Activated CD4-positive, alpha-beta T cell treated with anti-CD3 and anti-CD28 coated beads for 1 hour (primary cell): ENCODE results near the gene COBL.

Source experiments
- DNase-seq: peaks from one replicate; pipeline ENCODE4 v3.0.0-alpha.2; 2020

The COBL gene

DNA sequence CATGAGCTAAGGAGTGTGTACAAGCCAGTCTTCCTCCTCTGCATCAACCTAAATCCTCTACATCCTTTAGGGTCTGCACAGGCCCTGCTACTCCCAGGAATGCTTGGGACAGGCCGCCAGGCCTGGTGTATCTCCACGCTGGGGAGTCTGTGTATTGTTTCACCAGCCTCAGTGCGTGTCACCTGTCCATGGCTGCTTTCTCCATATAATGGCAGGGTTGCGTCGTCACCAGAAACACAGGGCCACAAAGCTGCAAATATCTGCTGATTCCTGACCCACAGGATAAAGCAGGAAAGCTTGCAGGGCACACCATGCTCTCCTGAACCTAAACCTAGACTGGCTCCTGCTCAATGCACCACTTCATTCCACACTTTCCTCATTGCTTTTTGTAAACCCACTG lies 45.6 kb downstream of the COBL start:
- no peak for DNase-seq

DNA sequence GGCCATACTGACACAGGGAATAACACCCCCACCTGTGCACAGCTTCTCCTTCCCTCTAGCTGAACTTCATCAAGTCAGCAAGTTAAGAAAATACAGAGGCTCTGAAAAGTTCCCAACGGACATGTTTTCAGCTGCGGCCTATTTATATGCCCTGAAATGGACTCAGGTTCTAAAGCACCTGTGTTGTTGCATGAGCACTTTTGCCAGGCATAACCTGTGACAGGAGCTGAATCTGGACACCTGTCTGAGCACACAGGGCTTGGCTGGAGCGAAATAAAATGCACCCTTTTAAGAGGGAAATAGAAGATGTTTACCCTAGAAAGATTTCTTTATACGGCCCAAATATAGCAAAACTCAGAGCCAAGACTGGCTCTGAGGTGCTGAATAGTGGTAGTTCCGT lies 46.7 kb downstream of the COBL start:
- no peak for DNase-seq

DNA sequence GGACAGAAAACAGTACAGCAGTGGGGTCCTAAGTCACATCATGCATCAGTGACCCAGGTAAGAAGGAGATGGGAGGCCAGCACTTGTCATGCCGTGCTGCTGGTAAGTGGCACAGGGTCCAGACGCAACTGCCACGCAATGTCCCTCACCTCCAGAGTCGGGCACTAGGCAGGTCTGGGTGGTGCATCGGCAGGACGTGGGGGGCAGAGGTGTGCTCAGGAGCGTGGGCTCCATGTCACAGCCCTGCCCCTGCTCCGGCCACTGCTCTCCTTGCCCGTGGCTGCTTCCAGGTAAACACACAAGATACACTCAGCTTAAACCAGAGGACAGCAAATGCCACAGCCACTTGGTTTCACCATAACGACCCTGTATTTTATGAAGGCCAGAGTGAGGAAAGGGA lies 47.3 kb downstream of the COBL start:
- DNase-seq: no peak

DNA sequence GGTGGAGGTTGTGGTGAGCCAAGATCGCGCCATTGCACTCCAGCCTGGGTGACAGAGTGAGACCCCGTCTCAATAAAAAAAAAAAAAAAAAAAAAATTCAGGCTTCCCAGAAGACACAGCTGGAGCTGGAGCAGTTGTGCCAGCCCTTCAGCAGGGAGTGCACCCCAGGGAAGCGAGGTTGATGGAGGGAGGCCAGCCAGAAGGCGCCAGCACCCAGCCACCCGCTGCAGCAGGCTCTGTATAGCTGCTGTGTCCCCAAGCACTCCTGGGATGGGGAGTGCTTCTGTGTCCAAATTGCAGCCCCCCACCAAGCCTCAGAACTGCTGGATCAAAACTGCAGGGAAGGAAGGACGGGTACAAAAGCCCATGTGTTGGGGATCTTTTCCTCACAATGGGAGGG lies 47.8 kb downstream of the COBL start:
- DNase-seq: no peak

DNA sequence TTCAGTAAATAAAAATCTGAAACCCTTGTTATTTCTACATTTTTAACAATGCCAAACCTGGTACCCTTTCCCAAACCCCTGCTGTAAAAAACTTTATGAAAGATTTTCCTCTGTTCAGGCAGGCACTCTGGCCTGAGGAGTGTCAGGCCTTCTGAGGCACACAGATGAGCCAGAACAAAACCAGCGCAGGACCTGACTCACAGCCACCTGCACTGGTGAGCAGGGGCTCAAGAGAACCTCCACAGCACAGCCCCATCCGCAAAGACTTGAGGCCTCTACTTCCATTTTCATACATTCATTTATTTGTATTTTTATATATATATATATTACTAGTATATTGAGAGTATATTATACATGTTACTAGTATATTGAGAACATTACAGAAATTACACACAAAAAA lies 49.4 kb downstream of the COBL start:
- DNase-seq: no peak

DNA sequence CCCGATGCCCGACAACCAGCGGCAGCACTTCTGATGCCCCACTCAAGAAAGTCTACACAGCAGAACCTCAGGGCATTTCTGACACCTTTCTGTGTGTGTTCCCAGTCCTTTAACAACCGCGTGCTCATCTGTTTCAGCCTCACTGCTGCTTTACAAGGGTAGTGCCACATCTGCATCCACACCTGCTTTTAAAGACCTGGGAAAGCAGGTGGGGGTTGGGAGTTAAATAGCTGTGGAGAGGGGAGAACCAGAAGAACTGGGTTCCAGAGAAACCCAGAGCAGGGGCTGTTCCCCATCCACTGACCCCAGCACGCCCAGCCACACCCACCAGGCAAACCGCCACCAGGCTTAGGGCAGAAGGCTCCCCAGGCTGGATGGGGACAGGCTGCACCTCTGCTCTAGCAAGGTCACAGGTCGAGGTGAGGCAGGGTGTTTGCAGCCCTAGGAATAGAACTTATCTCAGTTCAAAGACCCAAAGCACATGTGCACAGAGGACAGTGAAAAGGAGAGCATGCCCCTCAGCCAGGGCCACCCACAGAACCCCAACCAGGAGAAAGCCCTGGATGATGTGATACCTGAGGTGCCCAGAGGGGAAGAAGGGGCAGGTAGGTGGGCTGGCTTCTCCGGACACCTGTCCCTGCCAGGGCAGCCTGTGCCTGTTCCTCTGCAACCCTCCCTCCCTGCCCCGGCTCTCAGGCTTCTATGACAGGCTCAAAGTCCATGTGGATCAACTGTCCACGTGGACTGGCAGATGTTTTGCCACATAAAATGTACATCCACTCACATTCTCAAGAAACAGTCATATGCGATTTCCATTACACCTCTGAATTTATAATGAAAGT lies 51.3 kb downstream of the COBL start:
- no peak for DNase-seq

DNA sequence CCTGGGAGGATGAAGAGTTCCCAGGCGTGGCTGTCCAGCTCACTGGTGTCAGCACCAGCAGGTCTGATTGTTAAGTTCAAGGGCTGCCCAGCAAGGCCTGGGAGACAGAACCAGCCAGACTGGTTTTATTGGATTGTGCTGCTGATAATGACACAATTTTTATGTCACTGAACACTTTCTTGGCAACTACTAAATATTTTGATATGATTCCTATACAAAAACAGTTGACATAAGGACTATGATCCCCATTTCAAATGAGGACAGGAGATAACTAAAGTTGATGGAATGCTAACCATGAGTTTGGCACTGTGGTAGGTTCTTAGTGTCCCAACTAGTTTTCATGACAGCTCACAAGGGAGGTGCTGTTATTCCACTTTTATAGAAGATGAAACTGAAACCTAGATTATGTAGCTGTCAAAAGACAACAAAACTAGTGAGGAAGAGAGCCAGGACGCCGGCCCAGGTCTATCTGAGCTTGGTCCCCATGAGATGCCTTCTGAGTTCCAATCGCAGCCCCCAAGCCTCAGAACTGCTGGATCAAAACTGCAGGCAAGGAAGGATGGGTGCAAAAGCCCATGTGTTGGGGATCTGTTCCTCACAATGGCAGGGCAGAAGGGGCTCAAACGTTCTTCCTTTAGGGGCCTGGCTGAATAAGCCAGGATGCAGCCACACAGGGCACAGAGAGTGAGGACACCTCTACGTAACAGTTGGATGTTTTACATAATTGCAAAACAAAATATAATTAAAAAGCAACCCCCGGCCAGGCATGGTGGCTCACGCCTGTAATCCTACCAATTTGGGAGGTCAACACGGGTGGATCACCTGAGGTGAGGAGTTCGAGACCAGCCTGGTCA lies 52.8 kb downstream of the COBL start:
- no peak for DNase-seq

DNA sequence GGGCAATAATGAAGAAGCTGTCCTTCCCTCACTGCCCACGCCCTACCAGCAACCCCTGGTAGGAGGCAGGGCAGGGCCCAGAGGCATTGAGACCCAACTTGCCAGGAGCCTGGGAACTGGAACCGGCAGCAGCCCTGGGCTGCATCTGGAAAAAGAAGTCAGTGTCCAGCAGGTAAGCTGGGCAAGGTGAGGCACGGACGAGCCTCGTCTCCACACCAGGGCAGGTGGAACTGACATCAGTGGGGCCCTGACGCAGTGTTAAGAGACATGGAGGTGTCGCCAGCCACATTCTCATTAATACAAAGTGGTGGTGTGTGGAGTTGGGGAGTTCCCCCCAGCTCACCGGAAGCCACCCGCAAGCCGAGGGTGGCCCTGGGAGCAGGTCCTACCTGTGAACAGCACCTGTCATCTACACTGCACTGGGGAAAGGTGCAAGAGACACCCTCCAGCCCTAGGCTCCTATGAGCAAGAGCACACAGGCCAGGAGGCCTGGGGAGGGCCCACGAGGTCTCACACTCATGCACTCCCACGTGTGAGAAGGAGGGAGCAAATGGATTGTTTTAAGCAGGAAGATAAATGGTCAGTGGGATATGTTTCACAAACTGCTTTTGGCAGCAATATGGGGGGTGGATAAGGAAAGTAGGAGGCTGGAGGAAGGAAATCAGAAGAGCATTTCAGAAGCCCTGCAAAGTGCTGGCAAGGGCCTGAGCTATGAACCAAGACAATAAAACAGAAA lies 53.6 kb downstream of the COBL start:
- DNase-seq: no peak

DNA sequence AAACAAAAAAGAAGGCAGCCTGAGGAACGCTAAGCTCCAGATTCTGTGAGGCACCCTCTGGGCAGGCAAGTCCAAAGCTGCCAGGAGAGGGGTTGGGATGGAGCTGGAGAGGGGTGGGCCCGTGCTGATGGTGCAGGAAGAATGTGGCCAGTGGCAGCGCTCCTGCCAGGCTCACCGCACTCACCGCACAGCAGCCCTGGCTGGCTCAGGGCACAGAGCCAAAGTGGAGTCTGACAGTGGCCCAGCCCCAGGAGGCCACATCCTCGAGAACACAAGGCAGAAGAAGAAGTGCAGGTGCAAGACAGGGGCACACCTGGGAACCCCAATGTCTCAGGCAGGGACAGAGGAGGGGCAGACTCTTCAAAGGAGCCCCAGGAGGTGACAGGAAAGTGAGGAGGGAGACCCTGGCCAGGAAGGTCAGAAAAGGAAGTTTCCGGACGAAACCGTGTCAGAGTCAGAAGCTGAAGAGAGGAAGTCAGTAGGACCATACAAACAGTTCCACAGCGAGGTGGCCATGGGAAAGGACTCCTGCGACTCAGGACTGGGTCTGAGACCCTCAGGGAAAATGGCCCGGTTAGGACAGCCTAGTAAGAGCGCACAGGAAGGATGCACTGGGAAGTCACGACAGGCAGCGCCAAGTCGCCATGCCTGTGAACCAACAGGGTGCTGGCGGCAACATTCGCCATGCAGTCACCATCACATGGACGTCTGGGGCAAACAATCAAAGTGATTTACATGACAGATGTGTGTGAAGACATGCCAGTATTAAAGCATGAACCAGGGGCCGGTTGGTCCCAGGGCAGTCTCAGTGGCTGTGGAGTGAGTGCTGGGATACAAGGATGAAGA lies 54.4 kb downstream of the COBL start:
- DNase-seq: no peak

DNA sequence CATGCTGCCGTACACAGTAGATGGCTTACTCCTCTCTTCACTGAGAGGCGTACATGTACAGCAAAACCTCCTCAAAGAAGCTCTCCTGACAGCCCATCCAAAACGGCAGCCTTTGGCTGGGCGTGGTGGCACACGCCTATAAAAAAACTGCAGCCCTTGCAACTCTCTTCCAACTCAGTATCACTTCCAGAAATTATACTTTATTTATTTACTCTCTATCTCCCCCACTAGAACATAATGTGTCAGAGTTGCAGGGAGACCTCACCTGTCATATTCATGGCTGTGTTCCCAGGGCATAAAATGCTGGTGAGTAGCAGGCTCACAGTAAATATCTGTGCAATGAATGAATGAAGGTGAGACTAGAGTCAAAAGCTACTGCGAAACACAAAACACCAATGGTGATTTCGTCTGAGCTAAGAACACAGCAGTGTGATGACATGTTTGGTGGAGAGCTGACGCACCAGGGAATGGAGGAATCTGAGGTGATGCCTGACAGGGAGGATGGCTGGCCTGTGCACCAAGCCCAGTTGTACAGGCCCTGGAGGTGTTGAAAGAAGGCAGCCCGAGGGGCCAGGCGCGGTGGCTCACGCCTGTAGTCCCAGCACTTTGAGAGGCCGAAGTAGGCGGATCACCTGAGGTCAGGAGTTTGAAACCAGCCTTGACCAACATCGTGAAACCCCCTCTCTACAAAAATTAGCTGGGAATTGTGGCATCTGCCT lies 55.3 kb downstream of the COBL start:
- DNase-seq: no peak

DNA sequence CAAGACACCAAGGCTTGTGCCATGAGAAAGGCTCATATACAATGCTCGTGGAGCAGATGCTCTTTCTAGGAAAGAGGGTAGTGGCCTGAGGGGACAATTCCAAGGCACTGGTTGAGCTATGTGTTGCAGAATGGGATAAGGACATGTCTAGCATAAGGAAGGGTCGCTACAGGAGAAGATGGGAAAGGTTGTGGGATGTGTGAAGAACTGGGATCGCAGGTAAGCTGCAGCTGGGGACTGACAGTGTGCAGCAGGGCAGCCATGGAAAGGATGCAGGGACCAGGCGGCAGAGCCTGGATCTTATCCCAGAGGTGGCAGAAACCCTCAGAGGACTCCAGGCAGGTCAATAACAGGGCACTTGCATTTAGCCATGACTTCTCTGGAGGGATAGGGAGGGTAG lies 56.1 kb downstream of the COBL start:
- DNase-seq: no peak

DNA sequence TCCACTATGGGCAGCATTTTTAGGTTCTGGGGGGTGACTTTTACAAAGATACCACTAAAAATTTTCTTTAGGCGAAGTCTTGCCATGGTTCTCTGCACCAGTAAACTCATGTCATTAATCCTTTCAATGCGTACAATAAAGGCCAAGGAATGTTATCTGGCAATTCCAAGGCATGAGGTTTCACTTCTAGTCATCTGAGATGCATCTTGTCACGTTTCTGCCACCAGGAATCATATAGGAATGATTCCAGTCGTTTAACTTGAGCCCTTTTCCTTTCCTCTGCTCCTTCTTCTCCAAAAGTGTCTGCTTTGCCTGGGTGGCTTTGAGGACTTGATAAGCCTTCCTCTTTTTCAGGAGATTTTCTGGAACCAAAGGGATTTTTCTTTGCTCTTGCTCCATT lies 56.8 kb downstream of the COBL start:
- DNase-seq: no peak

DNA sequence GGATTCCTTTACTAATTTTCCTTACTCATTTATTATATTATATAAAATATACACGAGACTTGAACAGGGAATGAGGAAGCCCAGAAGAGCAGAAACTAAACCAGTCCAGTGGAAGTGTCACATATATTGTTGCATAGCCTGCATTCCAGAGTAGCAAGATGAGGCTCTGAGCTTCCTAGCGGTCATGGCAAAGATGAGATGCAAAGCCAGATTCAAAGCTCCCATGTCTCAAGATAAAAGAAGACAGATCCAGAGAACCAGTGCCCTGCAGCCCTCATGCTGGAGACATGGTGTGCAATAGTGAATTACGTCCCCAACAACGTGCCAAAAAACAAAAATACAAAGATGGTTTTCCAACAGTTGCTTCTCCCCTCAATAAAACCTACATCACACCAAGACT lies 59.7 kb downstream of the COBL start:
- no peak for DNase-seq

DNA sequence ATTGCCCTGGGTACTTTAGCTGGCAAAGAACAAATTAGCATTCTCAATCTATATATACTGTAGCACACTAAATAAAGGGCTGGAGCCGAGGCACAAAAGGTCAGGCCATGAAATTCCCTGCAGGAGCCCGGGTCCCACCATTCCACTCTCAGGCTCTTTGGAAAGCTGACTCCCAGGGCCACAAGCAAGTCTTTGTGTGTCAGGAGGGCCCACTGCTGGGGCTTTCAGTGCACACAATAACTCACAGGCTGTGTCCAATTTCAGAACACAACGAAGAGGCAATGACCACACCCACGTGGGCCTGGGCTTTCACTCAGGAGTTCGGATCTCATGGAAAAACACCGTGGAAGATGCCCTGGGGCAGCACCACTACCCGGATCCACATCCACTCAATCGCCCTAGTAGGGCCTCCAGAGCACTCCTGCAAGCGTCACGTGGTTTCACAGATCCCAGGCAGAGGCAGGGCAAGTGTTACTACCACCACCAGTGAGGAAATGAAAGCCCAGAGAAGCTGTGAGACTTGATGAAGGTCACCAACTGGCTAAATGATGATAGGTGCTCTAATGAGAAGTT lies 60.3 kb downstream of the COBL start:
- DNase-seq: no peak

DNA sequence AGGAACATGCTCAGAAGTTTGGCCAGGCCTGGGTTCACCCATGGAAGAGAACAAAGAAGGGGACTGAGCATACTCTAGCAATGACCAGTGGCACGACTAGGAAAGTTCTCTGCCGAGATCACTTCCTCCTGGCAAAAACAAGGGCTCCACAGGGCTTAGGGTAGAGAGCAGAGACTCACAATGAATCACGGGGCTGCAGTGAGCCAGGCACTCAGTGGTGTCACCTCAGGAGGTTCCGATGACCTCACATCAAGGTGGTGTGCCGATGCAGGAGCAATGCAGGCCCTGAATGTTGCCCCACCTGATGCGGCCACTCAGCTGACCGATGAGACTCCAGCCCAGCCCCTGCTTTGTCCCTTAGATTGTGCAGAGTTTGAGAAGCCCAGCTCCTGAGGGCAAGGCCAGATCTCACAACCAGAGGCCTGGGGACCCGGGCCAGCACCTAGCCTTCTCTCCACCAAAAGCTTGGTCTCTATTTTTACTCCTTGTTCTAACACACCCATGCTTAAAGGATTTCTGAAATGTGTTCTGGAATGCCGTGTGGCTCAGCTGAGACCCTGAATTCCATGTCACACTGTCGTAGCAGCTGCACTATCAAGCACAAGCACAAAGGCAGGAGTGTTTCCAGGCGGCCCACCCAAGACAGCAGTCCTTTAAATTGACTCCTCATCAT lies 60.9 kb downstream of the COBL start:
- DNase-seq: no peak

DNA sequence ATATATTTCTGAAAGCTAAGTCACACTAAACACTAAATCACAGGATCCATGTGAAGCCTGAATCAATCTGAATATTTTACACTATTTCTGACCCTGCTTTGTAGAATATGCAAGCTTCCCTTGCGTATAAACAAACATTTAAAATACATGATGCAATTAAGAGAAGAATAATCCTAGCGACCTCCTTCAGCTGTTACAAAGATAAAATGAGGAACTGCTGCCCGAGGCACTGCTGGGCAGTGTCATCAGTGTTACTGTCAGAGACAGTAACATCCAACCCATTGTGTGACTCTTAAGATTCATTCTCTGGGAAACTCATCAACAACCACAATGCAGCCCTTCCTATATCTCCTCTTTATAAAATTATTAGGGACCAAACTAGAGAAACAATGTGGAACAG lies 61.6 kb downstream of the COBL start:
- no peak for DNase-seq

DNA sequence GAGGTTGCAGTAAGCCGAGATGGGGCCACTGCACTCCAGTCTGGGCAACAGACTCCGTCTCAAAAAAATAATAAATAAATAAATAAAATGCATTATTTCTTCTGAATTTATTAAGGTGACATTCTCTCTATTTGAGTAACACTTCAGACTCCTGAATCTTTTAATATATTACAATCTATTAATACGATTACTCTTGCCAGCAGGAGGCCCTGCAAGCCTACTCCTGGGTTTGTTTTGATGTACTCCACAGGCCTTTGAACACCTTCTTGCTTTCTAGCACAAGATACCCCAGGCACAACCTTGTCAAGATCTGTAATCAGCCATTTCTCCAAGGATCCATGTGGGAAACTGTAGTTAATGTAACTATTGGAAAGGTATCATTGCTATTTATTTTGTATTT lies 63.5 kb downstream of the COBL start:
- DNase-seq: no peak

DNA sequence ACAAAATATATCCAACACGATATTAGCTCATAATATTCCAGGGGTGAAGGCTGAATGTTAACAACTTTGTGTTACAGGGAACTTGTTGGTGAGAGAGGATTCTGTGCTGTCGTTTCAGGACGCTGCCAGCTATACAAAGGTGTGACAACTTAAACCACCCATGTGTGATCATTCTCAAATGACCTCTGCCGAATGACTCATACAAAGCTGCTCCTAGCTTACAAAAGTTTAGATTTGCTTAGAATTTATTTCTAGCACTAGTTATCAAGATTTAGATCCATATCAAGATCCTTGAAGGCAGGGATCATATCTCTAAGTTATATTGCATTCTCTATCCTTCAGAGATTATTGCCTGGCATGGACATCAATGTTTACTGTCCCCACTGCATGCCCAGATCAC lies 65.3 kb downstream of the COBL start:
- no peak for DNase-seq

DNA sequence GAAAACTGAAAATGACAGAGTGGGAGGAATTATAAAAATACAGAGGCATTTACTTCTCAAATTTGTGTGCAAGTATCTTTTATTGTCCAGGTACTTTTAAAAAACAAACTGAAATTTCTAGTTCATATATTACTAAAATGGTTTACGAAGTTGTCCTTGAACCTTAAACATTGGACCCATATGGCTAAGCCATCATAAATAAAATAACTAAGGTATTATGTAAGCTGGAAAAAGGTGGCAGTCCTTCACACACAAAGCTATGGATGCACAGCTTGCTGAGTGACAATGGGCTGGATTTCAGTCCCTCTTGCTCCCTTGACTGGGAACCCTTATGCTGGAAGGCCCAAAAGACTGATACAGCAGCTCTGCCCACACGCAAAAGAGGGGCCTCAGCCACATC lies 66.1 kb downstream of the COBL start:
- DNase-seq: no peak

DNA sequence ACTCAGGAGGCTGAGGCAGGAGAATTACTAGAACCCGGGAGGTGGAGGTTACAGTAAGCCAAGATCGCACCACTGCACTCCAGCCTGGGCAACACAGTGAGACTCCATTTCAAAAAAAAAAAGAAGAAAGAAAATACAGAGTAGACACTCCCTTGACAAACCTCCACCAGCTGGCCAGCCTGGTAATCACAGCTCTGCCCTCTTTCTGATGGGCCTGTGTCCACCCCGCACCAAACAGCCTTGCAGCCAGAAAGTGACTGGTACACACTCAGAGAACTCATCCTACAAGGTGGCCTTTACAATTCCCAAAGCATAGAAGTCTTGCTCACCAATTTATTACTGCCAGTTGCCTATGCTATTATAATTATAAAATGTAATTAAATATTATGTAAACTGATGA lies 66.6 kb downstream of the COBL start:
- DNase-seq: no peak
